NCI-H1092 (cell line): Measurements from ENCODE around the gene KHDRBS2.

Experiments
- DNase-seq: peaks from one replicate; lab custom pipeline; 2025; lab: John Stamatoyannopoulos, UW

Gene KHDRBS2

GRCh38 chr6:62285612-62286469 is at the start of gene KHDRBS2:
KHDRBS2 (minus strand) TSS chr6:62286225.
- DNase-seq: no peak

- DNase-seq: no peak
Measured at GRCh38 chr6:62328607-62329006, 42.6 kb upstream of the KHDRBS2 start.

DNA sequence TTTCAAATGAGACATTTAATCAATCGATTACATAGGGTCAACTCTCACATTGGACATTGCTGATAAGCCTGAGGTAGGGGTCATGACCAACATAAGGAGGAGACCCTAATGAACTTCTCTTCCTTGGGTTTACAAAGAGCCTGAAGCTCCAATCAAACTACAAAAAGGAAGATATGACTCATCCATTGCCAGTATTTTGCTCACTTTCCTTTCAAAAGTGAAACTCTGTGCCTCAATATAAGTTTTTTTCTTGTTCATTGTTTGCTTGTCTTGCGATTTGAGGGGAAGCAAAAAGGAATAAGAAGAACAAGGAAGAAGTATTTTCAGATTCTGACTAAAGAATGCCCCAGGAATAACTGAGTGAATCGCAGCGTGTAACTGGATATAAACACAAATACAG is 38.8 kb upstream of the KHDRBS2 start:
- no peak for DNase-seq

- no peak for DNase-seq
Measured at GRCh38 chr6:62323818-62324431, 37.9 kb upstream of the KHDRBS2 start.

GRCh38 chr6:62298745-62299392 is 12.8 kb upstream of the KHDRBS2 start:
- DNase-seq: no peak

- DNase-seq: no peak
Measured at GRCh38 chr6:62296541-62296940, 10.5 kb upstream of the KHDRBS2 start.

DNA sequence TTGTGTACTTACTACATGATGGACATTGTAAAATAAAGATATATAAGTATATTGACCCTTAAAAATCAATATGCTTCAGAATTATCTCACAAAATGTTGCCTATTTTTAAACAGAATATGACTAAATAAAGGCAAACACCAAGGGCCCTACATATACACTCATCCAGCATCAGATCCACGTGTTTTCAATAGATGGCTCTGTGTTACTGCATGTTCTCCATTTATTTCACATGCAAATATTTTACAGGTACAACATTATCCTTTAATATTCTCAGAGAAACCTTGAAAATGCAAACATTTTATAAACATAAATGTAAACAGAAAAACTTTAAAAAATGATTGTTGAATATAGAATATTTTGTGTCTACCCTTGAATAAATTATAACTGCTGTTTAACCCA is 2.9 kb upstream of the KHDRBS2 start:
- no peak for DNase-seq

GRCh38 chr6:62288562-62288961 is 2.5 kb upstream of the KHDRBS2 start:
- DNase-seq: no peak

DNA sequence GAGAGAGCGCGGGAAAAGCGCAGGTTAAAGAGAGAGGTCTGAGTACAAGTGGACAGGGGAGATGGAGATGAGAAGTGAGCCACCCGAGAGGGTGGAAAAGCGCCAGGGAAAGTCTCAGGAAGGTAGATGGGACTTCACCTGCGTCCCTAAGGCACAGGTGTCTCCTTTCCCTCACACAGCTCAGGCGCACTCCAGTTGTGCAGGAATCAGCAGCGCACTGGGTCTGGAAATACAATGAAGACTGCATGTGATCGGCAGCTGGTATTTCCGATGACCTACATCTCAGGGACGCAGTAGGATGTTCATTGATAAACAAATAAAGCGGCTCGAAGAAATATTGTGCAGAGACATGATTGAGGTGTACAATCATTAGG is 432 bp upstream of the KHDRBS2 start:
- DNase-seq: no peak

DNA sequence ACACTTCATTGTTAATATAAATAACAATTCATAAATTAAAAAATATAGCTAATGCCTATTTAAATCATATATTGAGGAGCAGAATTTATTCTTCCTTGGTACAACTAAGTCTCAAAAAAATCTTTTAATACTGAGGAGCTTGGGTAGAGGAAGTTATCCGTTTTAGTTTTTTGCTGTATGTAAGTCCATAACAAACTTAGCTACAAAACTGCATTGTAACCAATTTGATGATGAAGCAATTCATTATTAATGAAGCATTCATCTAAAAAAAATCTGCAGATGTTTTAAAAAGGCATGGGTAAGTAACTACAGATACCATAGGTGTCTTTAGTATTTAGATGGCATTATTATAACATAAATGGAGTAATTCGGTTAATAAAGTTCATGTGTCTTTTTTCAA is 1.3 kb downstream of the KHDRBS2 start:
- DNase-seq: no peak

DNA sequence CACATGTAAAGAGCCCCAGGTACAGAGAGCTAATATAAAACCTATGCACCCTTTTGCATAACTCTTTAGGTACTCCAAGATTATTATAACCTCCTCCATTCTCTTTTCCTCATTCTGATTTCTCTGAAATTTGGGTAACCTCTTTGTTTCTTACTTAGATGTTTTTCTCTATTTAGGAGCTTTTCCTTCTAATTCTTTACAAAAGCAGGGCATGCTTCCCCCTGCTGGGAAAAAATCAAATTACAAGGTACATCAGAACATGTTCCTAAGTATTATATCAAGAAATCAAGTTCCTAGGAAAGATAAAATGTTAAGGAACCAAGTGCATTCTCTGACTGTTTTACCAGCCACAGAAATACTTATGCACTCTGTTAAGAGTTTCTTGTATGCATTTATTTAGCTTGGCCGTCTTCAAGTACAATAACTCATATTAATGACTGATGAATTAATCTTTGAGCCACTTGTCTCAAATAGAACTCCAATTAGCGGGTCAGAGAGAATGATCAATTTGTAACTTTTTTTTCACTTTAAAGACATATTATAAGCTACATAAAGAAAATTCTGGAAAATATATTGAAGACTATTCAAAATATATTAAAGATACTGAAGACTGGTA is 2.1 kb downstream of the KHDRBS2 start:
- DNase-seq: no peak

GRCh38 chr6:62283365-62283764 is 2.7 kb downstream of the KHDRBS2 start:
- no peak for DNase-seq

DNA sequence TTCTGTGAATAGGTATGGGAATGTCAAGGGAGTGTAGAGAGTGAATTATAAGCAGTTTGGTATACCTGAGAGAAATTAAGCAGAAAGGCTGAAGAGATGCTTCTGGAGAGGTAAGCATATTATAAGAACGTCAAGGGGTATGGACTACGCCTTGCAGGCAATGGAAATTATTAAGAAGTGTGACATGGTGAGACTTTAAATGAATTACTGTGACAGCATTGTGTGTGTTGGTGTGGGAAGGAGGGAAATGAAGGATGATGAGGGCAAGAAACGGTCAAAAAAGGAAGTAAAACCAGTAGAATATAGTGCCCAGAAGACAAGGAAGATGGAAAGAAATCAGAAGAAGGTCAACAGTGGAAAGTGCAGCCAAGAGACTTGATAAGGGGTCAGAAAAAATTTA is 5.9 kb downstream of the KHDRBS2 start:
- DNase-seq: no peak

- no peak for DNase-seq
Measured at GRCh38 chr6:62272114-62272513, 13.9 kb downstream of the KHDRBS2 start.

DNA sequence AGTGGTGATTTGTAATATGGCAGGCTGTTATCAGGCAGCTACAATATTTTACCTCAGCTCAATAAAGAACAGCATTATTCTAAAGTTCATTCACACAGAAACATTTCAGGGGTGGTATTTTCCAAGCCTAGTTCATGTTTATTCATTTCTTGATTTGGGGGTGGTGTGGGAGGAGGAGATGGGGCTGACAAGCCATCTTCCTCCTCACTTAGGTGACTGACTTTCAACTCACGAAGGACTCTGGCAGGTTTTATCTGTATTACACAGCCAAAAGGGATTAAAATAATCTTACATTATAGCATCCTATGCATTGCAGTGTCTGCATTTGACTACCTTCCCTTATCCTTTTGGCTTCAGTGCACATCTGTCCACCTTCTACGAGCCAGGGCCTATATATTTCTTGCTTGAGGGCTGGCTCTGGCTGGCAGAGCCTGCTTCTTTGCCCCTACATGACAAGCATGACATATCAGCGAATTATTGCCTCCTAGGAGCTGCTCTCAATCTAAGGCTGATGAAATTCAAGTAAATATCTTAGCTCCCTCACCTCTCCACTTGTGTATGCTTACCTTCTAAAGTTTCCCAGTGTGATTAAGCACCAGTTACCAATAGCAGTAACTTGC is 20.0 kb downstream of the KHDRBS2 start:
- DNase-seq: no peak

DNA sequence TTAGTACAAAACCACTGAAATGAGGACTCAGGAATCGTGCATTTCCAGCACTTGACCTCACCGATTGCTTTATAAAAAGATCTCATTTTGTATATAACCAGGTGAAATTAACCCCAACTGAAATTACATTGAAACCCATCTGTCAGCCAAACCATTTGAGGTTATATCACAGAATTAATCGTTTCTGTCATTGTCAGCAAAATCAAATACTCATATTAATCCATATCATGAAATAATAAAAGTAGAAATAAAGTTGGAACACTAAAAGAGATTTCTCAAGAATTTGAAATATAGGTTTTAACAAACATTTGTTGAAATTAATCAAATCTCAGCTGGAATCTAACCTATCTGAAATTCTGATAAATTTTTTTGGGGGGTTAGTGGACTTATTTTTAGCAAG is 23.7 kb downstream of the KHDRBS2 start:
- DNase-seq: no peak

DNA sequence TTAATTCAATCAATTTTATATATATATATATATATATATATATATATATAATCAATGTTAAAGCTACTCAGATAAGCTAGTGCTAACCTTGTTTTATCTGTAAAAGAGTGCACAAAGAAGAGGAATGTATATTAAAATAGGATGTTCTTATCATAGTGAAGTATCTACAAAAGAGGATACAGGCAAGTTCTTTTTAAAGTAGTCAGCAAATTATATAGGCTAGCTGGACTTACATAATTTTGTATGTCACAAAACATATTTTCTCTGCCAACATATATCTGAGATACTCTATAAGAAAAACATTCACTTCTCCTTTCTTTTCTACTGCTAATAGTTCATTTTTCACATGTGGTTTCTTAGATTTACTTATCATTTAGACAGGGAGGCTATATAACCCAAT is 39.9 kb downstream of the KHDRBS2 start:
- DNase-seq: no peak

- no peak for DNase-seq
Measured at GRCh38 chr6:62236784-62237183, 49.2 kb downstream of the KHDRBS2 start.

DNA sequence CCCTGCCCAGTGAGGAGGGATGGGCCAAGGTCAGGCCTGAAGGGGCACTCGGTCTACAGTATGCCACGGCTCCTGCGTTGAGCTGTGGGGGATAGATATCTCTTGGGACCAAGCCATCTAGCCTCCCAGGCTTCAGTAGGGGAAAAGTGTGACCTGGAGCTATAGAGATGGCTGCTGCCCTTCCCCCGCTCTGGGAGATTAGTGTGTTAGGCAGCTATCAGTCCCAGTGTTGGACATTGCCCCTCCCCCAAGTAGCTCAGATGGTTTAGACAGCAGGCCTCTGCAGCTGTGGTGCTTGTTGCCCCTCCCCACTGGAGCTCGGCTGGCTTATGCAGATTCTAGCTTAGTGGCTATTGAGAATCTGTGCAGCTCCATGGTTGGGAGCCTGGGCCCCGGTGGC is 56.8 kb downstream of the KHDRBS2 start:
- no peak for DNase-seq

GRCh38 chr6:62217866-62218265 is 68.2 kb downstream of the KHDRBS2 start:
- DNase-seq: no peak

- DNase-seq: no peak
Measured at GRCh38 chr6:62202078-62202477, 83.9 kb downstream of the KHDRBS2 start.

DNA sequence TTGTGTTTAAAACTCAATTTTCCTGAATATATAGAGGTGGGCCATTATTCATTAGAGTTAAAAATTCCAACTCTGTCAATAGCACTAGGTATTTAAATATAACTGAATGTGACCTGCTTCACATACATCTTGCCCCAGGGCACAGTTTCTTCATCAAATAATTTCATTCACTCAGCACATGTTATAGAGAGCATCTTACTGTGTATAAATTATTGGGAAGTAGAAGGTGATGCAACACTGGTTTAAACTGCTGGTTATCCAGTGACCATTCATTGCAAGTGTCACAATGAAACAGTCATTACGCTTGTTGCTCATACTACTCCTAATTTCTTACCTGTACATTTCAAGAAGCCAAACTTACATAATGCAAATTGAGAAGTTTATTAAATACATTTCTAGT is 93.4 kb downstream of the KHDRBS2 start:
- DNase-seq: no peak
